Right lobe of liver (tissue), 6 donors: ENCODE measurements around the gene MAP3K4. TPM values are rescaled to one million over a fixed set of nuclear protein-coding genes. Genes with fewer than 3 reads are reported as not detected.

Experiments used
- ATAC-seq, 4 donors: fragments of 200-7000 bp; cut with Tn5 transposase; one replicate each; pipeline ENCODE4 v1.9.1; 2020; ENCODE audit warnings: mild to moderate bottlenecking in 4 of 4, moderate library complexity in 4 of 4
- DNase-seq, 3 donors: peaks; one replicate each; pipeline ENCODE4 v3.0.0-alpha.2; 2020
- H3K27ac ChIP-seq, 3 donors: fragments of 200-600 bp; one replicate each; pipeline ENCODE4 v1.8.0; 2022
- H3K27me3 ChIP-seq, 2 donors: fragments of 200-600 bp; one replicate each; pipeline ENCODE4 v1.8.0; 2022
- H3K36me3 ChIP-seq, 4 donors: fragments of 200-600 bp; sonication (generic) in 1 of 4; one replicate each; pipeline versions ENCODE4 v1.5.1 to v1.8.0; 2017 to 2022; ENCODE audit warnings: control low read depth in 1 of 4
- H3K4me1 ChIP-seq, 4 donors: fragments of 200-600 bp; sonication (generic) in 1 of 4; one replicate each; pipeline versions ENCODE4 v1.5.1 to v1.8.0; 2017 to 2022; ENCODE audit warnings: control low read depth in 1 of 4
- H3K4me3 ChIP-seq, 3 donors: fragments of 200-600 bp; one replicate each; pipeline ENCODE4 v1.8.0; 2022
- H3K9me3 ChIP-seq, 4 donors: fragments of 200-600 bp; sonication (generic) in 1 of 4; one replicate each; pipeline versions ENCODE4 v1.5.1 to v1.8.0; 2017 to 2022; ENCODE audit warnings: control low read depth in 1 of 4
- CTCF ChIP-seq, 4 donors: fragments of 200-600 bp in 3 of 4; fragments of 450-650 bp in 1 of 4; IDR thresholded peaks; one replicate each; pipeline versions ENCODE4 v1.5.1 to v1.8.0; 2016 to 2022; ENCODE audit warnings: antibody characterized with exemption in 4 of 4, mild to moderate bottlenecking in 2 of 4
- POLR2A ChIP-seq: fragments of 450-650 bp; IDR thresholded peaks from one replicate; pipeline ENCODE4 v1.6.1; 2017; ENCODE audit warnings: antibody characterized with exemption, mild to moderate bottlenecking
- WGBS: methylation state at CpG from one replicate; pipeline ENCODE4 v1.1.6; 2018; ENCODE audit warnings: low coverage, low lambda C conversion rate; ENCODE audit not compliant: insufficient coverage; ENCODE audit errors: missing lambda C conversion rate; 5-methylcytosine and 5-hydroxymethylcytosine counted together
- intact Hi-C, 2 donors: fragments of 100-400 bp; cut with DNase I; formaldehyde crosslinking; loops; one replicate each; pipeline versions ENCODE4 v1.11.2 to v1.14.1; 2022
- total RNA-seq, 6 experiments: library from RNA; depleted of rRNA in 2 of 6; stranded (reverse); fragments of >200 nt in 2 of 6; fragmentation: NEBNext Ultra II Directional in 3 of 6; extraction: Animal tissue kit (Norgen Biotek cat#: 25700) in 3 of 6; gene quantifications; one replicate each; pipeline versions ENCODE4 v1.1.0 to v1.2.4, GENCODE V29; 2016 to 2023
- donor health status: DM: no; HTN: yes; CAD: no.
- donor health status: DM: no; HTN: no; CAD: no.
- donor health status: DM: no; HTN: no; CAD: no.
- donor health status: DM: no; HTN: yes; CAD: no.
- donor health status: DM: no; HTN: yes; CAD: no.

The MAP3K4 gene
- total RNA-seq, 6 experiments from 2014 or later: 9.4 to 20.5 (median 13.1) TPM

- no peaks in the 10 kb centered on the region for H3K9me3 ChIP-seq
- ATAC-seq: no peak
- no peak overlapping the region for H3K4me3 ChIP-seq
- WGBS: 87% methylated on average over 3 of the region's 3 CpGs
- no peak overlapping the region for H3K27ac ChIP-seq
- intact Hi-C loops: no loop called here
- DNase-seq: no peak
- peaks cover 0 to 9% (median 0%) of the 10 kb centered on the region in 4 donors for H3K4me1 ChIP-seq
- H3K27me3 ChIP-seq: no peaks in the 10 kb centered on the region
- no peaks in the 10 kb centered on the region for H3K36me3 ChIP-seq
- TF ChIP-seq CTCF (IDR thresholded peaks at IDR 0.05): no peak
- TF ChIP-seq POLR2A: no peak
Measured at GRCh38 chr6:160998217-160998616, 6.6 kb downstream of the MAP3K4 start.

GRCh38 chr6:160998766-160999165, 7.2 kb downstream of the MAP3K4 start:
- no peak for DNase-seq
- no peaks in the 10 kb centered on the region for H3K27me3 ChIP-seq
- WGBS: 47% methylated on average over 4 of the region's 4 CpGs
- peaks cover 0 to 9% (median 0%) of the 10 kb centered on the region in 4 donors for H3K4me1 ChIP-seq
- no peak for ATAC-seq
- H3K4me3 ChIP-seq: no peak overlapping the region
- TF ChIP-seq CTCF (IDR thresholded peaks at IDR 0.05): no peak
- H3K9me3 ChIP-seq: no peaks in the 10 kb centered on the region
- H3K36me3 ChIP-seq: no peaks in the 10 kb centered on the region
- H3K27ac ChIP-seq: no peak overlapping the region
- intact Hi-C loops: no loop called here

- Histone ChIP-seq H3K36me3 (no peaks in the 10 kb centered on the region), H3K4me1 (peaks cover 0 to 9% (median 0%) of the 10 kb centered on the region in 4 donors), H3K9me3 (no peaks in the 10 kb centered on the region), H3K27me3 (no peaks in the 10 kb centered on the region), H3K4me3 (no peak overlapping the region), H3K27ac (no peak overlapping the region)
- 76% methylated on average over 7 of the region's 7 CpGs for WGBS
- ATAC-seq: no peak
- no peak for DNase-seq
- intact Hi-C loops: no loop called here
- TF ChIP-seq POLR2A (no peak), CTCF (IDR thresholded peaks at IDR 0.05) (no peak)
Measured at GRCh38 chr6:160999516-160999915, 7.9 kb downstream of the MAP3K4 start.

GRCh38 chr6:161000632-161001031, 9.1 kb downstream of the MAP3K4 start:
- H3K4me1 ChIP-seq: peaks cover 0 to 9% (median 0%) of the 10 kb centered on the region in 4 donors
- H3K27ac ChIP-seq: no peak overlapping the region
- H3K27me3 ChIP-seq: no peaks in the 10 kb centered on the region
- no peaks in the 10 kb centered on the region for H3K9me3 ChIP-seq
- no peaks in the 10 kb centered on the region for H3K36me3 ChIP-seq
- intact Hi-C loops: no loop called here
- TF ChIP-seq POLR2A (no peak), CTCF (IDR thresholded peaks at IDR 0.05) (no peak)
- H3K4me3 ChIP-seq: no peak overlapping the region
- ATAC-seq (no peak), DNase-seq (no peak)
- 92% methylated on average over 1 of the region's 1 CpG for WGBS

GRCh38 chr6:161001421-161001820, 9.9 kb downstream of the MAP3K4 start:
- Histone ChIP-seq H3K36me3 (no peaks in the 10 kb centered on the region), H3K27ac (no peak overlapping the region), H3K9me3 (no peaks in the 10 kb centered on the region), H3K27me3 (no peaks in the 10 kb centered on the region), H3K4me3 (peak overlapping the region in 2 of 3 donors; percentile 15 to 32), H3K4me1 (peaks cover 0 to 9% (median 0%) of the 10 kb centered on the region in 4 donors)
- intact Hi-C loops: no loop called here
- 35% methylated on average over 4 of the region's 4 CpGs for WGBS
- no peak for TF ChIP-seq POLR2A
- no peak for TF ChIP-seq CTCF (IDR thresholded peaks at IDR 0.05)
- DNase-seq: peak in 1 of 3 donors; percentile 65
- ATAC-seq: peak; percentile 87 to 97 (median 95)
